HEK293T (cell line): ENCODE results near the gene ATP9B.

Experiments used
- CTCF ChIA-PET: fragments of 350-600 bp; formaldehyde crosslinking; extraction: SDS; loops from one replicate; lab custom pipeline; 2021; ENCODE audit warnings: antibody characterized with exemption, inconsistent platforms; lab: Yijun Ruan, JAX
- POLR2A ChIA-PET: fragments of 350-600 bp; formaldehyde crosslinking; extraction: SDS; loops from one replicate; lab custom pipeline; 2020; ENCODE audit warnings: antibody characterized with exemption, inconsistent platforms; lab: Yijun Ruan, JAX
- DNase-seq: peaks from one replicate; pipeline ENCODE4 v3.0.0; 2012; ENCODE audit warnings: mixed read lengths; ENCODE audit errors: extremely low spot score
- ARNT ChIP-seq: fragments of 450-650 bp; IDR thresholded peaks from 2 replicates; pipeline ENCODE4 v1.6.1; 2017; ENCODE audit warnings: mild to moderate bottlenecking
- BHLHE40 ChIP-seq: fragments of 450-650 bp; IDR thresholded peaks from 2 replicates; pipeline ENCODE4 v1.6.1; 2016; ENCODE audit warnings: mild to moderate bottlenecking, moderate library complexity, borderline replicate concordance
- CTBP1 ChIP-seq: fragments of 450-650 bp; IDR thresholded peaks from 2 replicates; pipeline ENCODE4 v1.6.1; 2016; ENCODE audit warnings: borderline replicate concordance
- ELF4 ChIP-seq: fragments of 450-650 bp; IDR thresholded peaks from 2 replicates; pipeline ENCODE4 v1.6.1; 2017; ENCODE audit warnings: antibody characterized with exemption
- FOXA1 ChIP-seq: fragments of 450-650 bp; IDR thresholded peaks from 2 replicates; pipeline ENCODE4 v1.6.1; 2016; ENCODE audit warnings: mild to moderate bottlenecking
- FOXK2 ChIP-seq: fragments of 450-650 bp; IDR thresholded peaks from 2 replicates; pipeline ENCODE4 v1.6.1; 2016; ENCODE audit warnings: mild to moderate bottlenecking
- FOXM1 ChIP-seq: fragments of 450-650 bp; IDR thresholded peaks from 2 replicates; pipeline ENCODE4 v1.6.1; 2017; ENCODE audit warnings: mild to moderate bottlenecking, borderline replicate concordance
- HDGF ChIP-seq: fragments of 450-650 bp; IDR thresholded peaks from 2 replicates; pipeline ENCODE4 v1.6.1; 2017; ENCODE audit warnings: antibody characterized with exemption, borderline replicate concordance
- L3MBTL2 ChIP-seq: fragments of 450-650 bp; conservative IDR thresholded peaks from 2 replicates; pipeline ENCODE4 v1.6.1; 2016; ENCODE audit warnings: mild to moderate bottlenecking
- LEF1 ChIP-seq: fragments of 450-650 bp; IDR thresholded peaks from 2 replicates; pipeline ENCODE4 v1.6.1; 2017; ENCODE audit warnings: mild to moderate bottlenecking, borderline replicate concordance
- NFRKB ChIP-seq: fragments of 450-650 bp; IDR thresholded peaks from 2 replicates; pipeline ENCODE4 v1.6.1; 2016; ENCODE audit warnings: mild to moderate bottlenecking, moderate library complexity
- SP1 ChIP-seq: fragments of 450-650 bp; IDR thresholded peaks from 2 replicates; pipeline ENCODE4 v1.6.1; 2017
- SUZ12 ChIP-seq: fragments of 450-650 bp; IDR thresholded peaks from 2 replicates; pipeline ENCODE4 v1.6.1; 2016; ENCODE audit warnings: mild to moderate bottlenecking
- TARDBP ChIP-seq: fragments of 450-650 bp; IDR thresholded peaks from 2 replicates; pipeline ENCODE4 v1.6.1; 2016
- ZNF384 ChIP-seq: fragments of 450-650 bp; IDR thresholded peaks from 2 replicates; pipeline ENCODE4 v1.6.1; 2016
- TF ChIP-seq, protein P1 (sequence below): fragments of 450-650 bp; IDR thresholded peaks from 2 replicates; pipeline ENCODE4 v1.6.1; 2016

The ATP9B gene

DNA sequence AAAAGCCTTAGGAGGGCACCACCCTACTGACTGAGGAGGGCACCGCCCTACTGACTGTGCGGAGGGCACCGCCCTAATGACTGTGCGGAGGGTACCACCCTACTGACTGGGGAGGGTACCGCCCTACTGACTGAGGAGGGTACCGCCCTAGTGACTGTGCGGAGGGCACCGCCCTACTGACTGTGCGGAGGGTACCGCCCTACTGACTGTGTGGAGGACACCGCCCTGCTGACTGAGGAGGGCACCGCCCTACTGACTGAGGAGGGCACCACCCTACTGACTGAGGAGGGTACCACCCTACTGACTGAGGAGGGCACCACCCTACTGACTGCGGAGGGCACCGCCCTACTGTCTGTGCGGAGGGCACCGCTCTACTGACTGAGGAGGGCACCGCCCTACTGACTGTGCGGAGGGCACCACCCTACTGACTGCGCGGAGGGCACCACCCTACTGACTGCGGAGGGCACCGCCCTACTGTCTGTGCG, 176.4 kb downstream of the ATP9B start:
- TF ChIP-seq ELF4 (no peak), BHLHE40 (no peak), SUZ12 (no peak), FOXA1 (no peak)
- ChIA-PET CTCF (no interaction called here), POLR2A (no interaction called here)
- DNase-seq: no peak

DNA sequence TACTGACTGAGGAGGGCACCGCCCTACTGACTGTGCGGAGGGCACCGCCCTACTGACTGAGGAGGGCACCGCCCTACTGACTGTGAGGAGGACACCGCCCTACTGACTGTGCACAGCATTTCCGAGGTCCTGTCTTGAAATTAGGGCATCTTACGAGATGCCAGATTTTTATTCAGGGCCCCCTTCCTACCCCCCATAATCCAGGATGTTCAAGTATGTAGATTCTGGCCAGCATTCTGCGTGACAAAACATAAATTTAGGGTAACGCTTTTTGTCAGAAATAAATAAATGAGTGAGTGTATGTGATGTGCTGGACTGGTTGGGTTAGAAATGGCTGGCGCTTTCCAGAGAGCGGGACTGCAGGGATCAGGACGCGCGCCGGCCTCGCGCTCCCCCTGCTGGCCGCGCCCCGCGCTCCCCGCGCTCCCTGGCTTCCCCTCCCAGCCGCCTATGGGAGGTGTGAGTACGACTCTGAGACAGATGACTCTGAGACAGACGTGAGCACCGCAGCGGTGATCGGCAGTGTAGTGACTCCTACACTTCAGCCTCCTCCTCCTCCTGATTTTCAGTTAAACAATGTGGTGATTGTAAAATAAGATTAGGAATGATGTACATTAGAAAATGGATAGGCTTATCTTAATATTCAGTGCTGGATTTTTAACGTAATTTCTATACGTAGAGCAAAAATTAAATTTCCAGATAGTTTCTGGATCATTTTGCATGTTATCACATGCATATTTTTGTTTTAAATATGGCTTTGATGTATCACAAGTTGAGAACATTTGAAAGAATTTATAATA, 177.3 kb downstream of the ATP9B start:
- peak; percentile 76 for DNase-seq
- ChIA-PET POLR2A (no interaction called here), CTCF (no interaction called here)
- TF ChIP-seq CTBP1 (no peak), NFRKB (no peak), TARDBP (no peak)

- POLR2A ChIA-PET: no interaction called here
- TF ChIP-seq CTBP1 (no peak), SUZ12 (no peak), SP1 (no peak), FOXA1 (no peak), TARDBP (no peak), NFRKB (no peak), L3MBTL2 (no peak)
- TF ChIP-seq, protein P1, sequence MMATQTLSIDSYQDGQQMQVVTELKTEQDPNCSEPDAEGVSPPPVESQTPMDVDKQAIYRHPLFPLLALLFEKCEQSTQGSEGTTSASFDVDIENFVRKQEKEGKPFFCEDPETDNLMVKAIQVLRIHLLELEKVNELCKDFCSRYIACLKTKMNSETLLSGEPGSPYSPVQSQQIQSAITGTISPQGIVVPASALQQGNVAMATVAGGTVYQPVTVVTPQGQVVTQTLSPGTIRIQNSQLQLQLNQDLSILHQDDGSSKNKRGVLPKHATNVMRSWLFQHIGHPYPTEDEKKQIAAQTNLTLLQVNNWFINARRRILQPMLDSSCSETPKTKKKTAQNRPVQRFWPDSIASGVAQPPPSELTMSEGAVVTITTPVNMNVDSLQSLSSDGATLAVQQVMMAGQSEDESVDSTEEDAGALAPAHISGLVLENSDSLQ: no peak
- no peak for DNase-seq
- CTCF ChIA-PET: interaction anchor here (0.6 kb wide), 1 partner anchor 17 kb away, joined by 3 read pairs; no protein-coding TSS in a partner anchor
Measured at GRCh38 chr18:79248495-79249060, 179.4 kb downstream of the ATP9B start.

DNA sequence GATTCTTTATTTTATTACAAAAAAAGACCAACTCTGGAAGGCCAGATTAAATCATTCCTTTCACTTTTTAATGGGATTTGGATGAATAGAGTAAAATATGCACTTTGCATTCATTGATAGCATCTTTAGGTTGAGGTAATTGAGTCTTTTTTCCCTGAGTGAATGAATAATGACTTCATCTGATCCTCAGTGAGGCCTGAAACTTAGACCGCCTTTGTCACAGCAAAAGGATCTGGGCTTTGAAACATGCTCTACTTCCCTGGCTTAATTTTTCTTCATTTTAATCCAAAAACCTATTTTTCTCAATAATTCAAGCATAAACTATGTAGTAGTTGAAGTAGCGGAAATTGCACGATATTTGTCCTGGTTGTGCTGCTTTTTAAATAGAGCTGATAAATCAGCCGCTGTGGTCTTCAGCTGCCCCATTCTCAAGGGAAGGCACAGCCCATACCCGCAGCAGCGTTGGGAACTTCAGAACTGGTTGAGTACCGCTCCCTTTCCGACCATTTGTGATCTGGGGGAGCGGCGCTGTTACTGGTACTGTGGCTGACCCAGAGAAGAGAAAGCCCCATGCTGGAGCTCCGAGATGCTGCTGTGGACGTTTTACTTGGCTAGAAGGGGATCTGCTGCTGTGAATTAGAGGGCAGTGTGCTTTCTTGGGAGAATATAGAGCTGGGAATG, 181.2 kb downstream of the ATP9B start:
- TF ChIP-seq FOXK2: no peak
- TF ChIP-seq TARDBP: no peak
- no peak for TF ChIP-seq NFRKB
- TF ChIP-seq LEF1: no peak
- TF ChIP-seq FOXA1: no peak
- TF ChIP-seq, protein P1: no peak
- TF ChIP-seq ZNF384: no peak
- TF ChIP-seq L3MBTL2: no peak
- TF ChIP-seq SP1: no peak
- no peak for TF ChIP-seq FOXM1
- TF ChIP-seq ARNT: no peak
- no peak for TF ChIP-seq SUZ12
- no peak for TF ChIP-seq CTBP1
- TF ChIP-seq BHLHE40: no peak
- TF ChIP-seq ELF4: no peak
- TF ChIP-seq HDGF: no peak
- POLR2A ChIA-PET: no interaction called here
- CTCF ChIA-PET: no interaction called here
- DNase-seq: no peak

- CTCF ChIA-PET: no interaction called here
Measured at GRCh38 chr18:79251021-79251420, 181.8 kb downstream of the ATP9B start.

GRCh38 chr18:79252904-79253633, 183.9 kb downstream of the ATP9B start:
- TF ChIP-seq, protein P1: no peak
- TF ChIP-seq HDGF (no peak), SUZ12 (no peak), LEF1 (no peak), FOXM1 (no peak), SP1 (no peak), ARNT (no peak), ELF4 (no peak), NFRKB (no peak)
- POLR2A ChIA-PET: no interaction called here
- CTCF ChIA-PET: no interaction called here
- no peak for DNase-seq

More at GRCh38 chr18:79251021-79251420, 181.8 kb downstream of the ATP9B start:
- no peak for DNase-seq
- TF ChIP-seq FOXM1 (no peak), ARNT (no peak), SUZ12 (no peak), HDGF (no peak), TARDBP (no peak), BHLHE40 (no peak), NFRKB (no peak)
- POLR2A ChIA-PET: no interaction called here
